ENCODE measurements around the gene LMTK2. TPM values are rescaled to one million over a fixed set of nuclear protein-coding genes. Genes with fewer than 3 reads are reported as not detected.

The LMTK2 gene
- total and polyA plus RNA-seq, 2 experiments from 2014 or later, result 6.1 to 30.8 TPM

GRCh38 chr7:98170966-98171365, 64.3 kb downstream of the LMTK2 start (continued):
- TF ChIP-seq ZNF462 (CRISPR knock-in tag; IDR thresholded peaks at IDR 0.05) (no peak), CTCF (conservative IDR thresholded peaks at IDR 0.05; ENCODE audit: low read depth in 2 of 2) (no peak), NANOG (IDR thresholded peaks at IDR 0.05; ENCODE audit: borderline replicate concordance) (no peak), ZNF331 (CRISPR knock-in tag; IDR thresholded peaks at IDR 0.05; ENCODE audit: low read depth) (no peak), EZH2phosphoT487 (IDR thresholded peaks at IDR 0.05; ENCODE audit: unreplicated experiment) (no peak), ETS1 (IDR thresholded peaks at IDR 0.05) (no peak), JUNB (IDR thresholded peaks at IDR 0.05; ENCODE audit: unreplicated experiment) (no peak)
